ENCODE measurements around the gene ANP32E. TPM values are rescaled to one million over a fixed set of nuclear protein-coding genes. Genes with fewer than 3 reads are reported as not detected.

ANP32E gene
- total and polyA plus RNA-seq, 2 of the 13 experiments (the other 11 are each of a cell fraction or from before 2014, with no cell fraction given), result 10.3 to 53.0 TPM

GRCh38 chr1:150234566-150235293 lies 1.2 kb downstream of the ANP32E start (continued):
- TF ChIP-seq ZNF317 (CRISPR knock-in tag; IDR thresholded peaks at IDR 0.05) (no peak), RARG (CRISPR knock-in tag; IDR thresholded peaks at IDR 0.05; ENCODE audit: low read depth) (no peak), ETV5 (CRISPR knock-in tag; IDR thresholded peaks at IDR 0.05; ENCODE audit: borderline replicate concordance) (no peak), FOXA3 (CRISPR knock-in tag; IDR thresholded peaks at IDR 0.05) (no peak), KDM3A (CRISPR knock-in tag; IDR thresholded peaks at IDR 0.05; ENCODE audit: low read depth) (no peak), CEBPG (CRISPR knock-in tag; IDR thresholded peaks at IDR 0.05) (no peak), GMEB1 (CRISPR knock-in tag; IDR thresholded peaks at IDR 0.05; ENCODE audit: borderline replicate concordance) (no peak), ZNF615 (CRISPR knock-in tag; IDR thresholded peaks at IDR 0.05; ENCODE audit: borderline replicate concordance) (no peak), ZNF781 (CRISPR knock-in tag; IDR thresholded peaks at IDR 0.05; ENCODE audit: borderline replicate concordance, not compliant biosample characterization) (no peak), HMGXB3 (CRISPR knock-in tag; IDR thresholded peaks at IDR 0.05; ENCODE audit: borderline replicate concordance) (0 out of 2 replicates have a peak, but pooled peaks have one; percentile 31)
- TF ChIP-seq, protein P1, sequence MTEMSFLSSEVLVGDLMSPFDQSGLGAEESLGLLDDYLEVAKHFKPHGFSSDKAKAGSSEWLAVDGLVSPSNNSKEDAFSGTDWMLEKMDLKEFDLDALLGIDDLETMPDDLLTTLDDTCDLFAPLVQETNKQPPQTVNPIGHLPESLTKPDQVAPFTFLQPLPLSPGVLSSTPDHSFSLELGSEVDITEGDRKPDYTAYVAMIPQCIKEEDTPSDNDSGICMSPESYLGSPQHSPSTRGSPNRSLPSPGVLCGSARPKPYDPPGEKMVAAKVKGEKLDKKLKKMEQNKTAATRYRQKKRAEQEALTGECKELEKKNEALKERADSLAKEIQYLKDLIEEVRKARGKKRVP (CRISPR knock-in tag; IDR thresholded peaks at IDR 0.05), result no peak
- TF ChIP-seq, protein P2, sequence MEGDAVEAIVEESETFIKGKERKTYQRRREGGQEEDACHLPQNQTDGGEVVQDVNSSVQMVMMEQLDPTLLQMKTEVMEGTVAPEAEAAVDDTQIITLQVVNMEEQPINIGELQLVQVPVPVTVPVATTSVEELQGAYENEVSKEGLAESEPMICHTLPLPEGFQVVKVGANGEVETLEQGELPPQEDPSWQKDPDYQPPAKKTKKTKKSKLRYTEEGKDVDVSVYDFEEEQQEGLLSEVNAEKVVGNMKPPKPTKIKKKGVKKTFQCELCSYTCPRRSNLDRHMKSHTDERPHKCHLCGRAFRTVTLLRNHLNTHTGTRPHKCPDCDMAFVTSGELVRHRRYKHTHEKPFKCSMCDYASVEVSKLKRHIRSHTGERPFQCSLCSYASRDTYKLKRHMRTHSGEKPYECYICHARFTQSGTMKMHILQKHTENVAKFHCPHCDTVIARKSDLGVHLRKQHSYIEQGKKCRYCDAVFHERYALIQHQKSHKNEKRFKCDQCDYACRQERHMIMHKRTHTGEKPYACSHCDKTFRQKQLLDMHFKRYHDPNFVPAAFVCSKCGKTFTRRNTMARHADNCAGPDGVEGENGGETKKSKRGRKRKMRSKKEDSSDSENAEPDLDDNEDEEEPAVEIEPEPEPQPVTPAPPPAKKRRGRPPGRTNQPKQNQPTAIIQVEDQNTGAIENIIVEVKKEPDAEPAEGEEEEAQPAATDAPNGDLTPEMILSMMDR (CRISPR knock-in tag; IDR thresholded peaks at IDR 0.05), result no peak
